AG04449 (cell line): ENCODE results near the gene TLL2.
A peak's percentile ranks its signal among the peaks of the same experiment; 100 is the strongest.

Experiments used
- CTCF ChIA-PET: fragments of 350-600 bp; formaldehyde crosslinking; extraction: SDS; loops from one replicate; lab custom pipeline; 2021; ENCODE audit warnings: antibody characterized with exemption; lab: Yijun Ruan, JAX
- POLR2A ChIA-PET: fragments of 400-600, 350-600 bp; formaldehyde crosslinking; extraction: SDS; loops from one replicate; lab custom pipeline; 2020; ENCODE audit warnings: antibody characterized with exemption, inconsistent platforms; lab: Yijun Ruan, JAX
- DNase-seq: peaks from one replicate; pipeline ENCODE4 v3.0.0-alpha.2; 2010; ENCODE audit warnings: low read depth, low spot score
- H3K4me3 ChIP-seq: 2 replicates; pipeline ENCODE4 v1.5.1; 2011; ENCODE audit warnings: low read depth, mild to moderate bottlenecking, control low read depth, low read length
- CTCF ChIP-seq: IDR thresholded peaks from one replicate; pipeline ENCODE4 v1.5.1; 2011; ENCODE audit warnings: mild to moderate bottlenecking, moderate library complexity, low read length, control low read depth, inconsistent platforms; ENCODE audit not compliant: insufficient read depth; ENCODE audit errors: missing control alignments

Gene TLL2

GRCh38 chr10:96529634-96530279 lies 16.0 kb upstream of the TLL2 start:
- DNase-seq, result no peak
- ChIA-PET POLR2A (no interaction called here), CTCF (interaction anchor here (6.4 kb wide), 1 partner anchor 17 kb away, joined by 79 read pairs; the partner anchor contains the start of gene TLL2)
- H3K4me3 ChIP-seq, result no peak overlapping the region
- TF ChIP-seq CTCF, result no peak

- ChIA-PET CTCF (interaction anchor here (0.9 to 6.4 kb wide), 2 partner anchors 12 to 154 kb away, joined by 3 to 79 read pairs; partner anchors contain the start of gene TLL2), POLR2A (no interaction called here)
- TF ChIP-seq CTCF, result no peak
- H3K4me3 ChIP-seq, result no peak overlapping the region
- DNase-seq, result no peak
Measured at GRCh38 chr10:96524741-96525140, 11.0 kb upstream of the TLL2 start.

DNA sequence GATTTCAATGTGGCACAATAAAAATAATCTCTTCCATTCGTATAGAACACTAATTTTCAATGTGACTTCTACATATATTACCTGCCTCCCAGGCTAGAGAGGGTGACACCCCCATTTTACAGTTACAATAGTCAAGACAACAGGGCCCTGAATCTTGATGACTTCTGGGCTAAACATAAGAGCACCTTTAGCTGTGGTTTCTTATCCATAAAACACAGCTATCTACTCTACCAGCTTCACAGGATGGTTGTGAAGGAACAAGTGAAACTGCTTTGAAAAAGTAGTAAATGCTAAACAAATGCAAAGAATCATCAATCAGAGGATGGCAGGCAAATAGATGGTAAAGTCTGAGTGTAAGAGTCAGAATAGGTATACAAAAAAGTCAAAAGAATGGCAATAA lies 3.6 kb upstream of the TLL2 start:
- CTCF ChIA-PET, result interaction anchor here (9.8 to 12.8 kb wide), 2 partner anchors 10 to 142 kb away, joined by 79 to 253 read pairs; no protein-coding TSS in a partner anchor
- no peak for DNase-seq
- no peak overlapping the region for H3K4me3 ChIP-seq
- TF ChIP-seq CTCF, result no peak
- POLR2A ChIA-PET, result no interaction called here

- H3K4me3 ChIP-seq, result no peak overlapping the region
- POLR2A ChIA-PET, result no interaction called here
- no peak for DNase-seq
- CTCF ChIA-PET, result interaction anchor here (1.2 to 12.8 kb wide), 5 partner anchors 11 to 141 kb away, joined by 3 to 253 read pairs (median 9); no protein-coding TSS in a partner anchor
- TF ChIP-seq CTCF, result no peak
Measured at GRCh38 chr10:96516337-96516736, 2.6 kb upstream of the TLL2 start.

GRCh38 chr10:96513305-96513697 lies 425 bp downstream of the TLL2 start:
- no peak for TF ChIP-seq CTCF
- ChIA-PET CTCF (interaction anchor here (0.7 to 12.8 kb wide), 28 partner anchors 9 to 711 kb away, joined by 3 to 253 read pairs (median 4); no protein-coding TSS in a partner anchor), POLR2A (interaction anchor here (1.1 kb wide), 1 partner anchor 12 kb away, joined by 3 read pairs; no protein-coding TSS in a partner anchor)
- peak overlapping the region; percentile 61 for H3K4me3 ChIP-seq
- no peak for DNase-seq
